Adrenal gland (tissue), 12 donors: ENCODE results near the gene THSD4. TPM values are rescaled to one million over a fixed set of nuclear protein-coding genes. Genes with fewer than 3 reads are reported as not detected.

Experiments used
- DNase-seq, 7 donors: peaks; one replicate each; pipeline ENCODE4 v3.0.0-alpha.2; 2019 to 2020
- H3K27ac ChIP-seq, 5 donors: fragments of 200-600 bp; sonication (generic) in 4 of 5; 1 replicate in 3 of 5; 2 replicates in 2 of 5; pipeline versions ENCODE4 v1.5.1 to v1.8.0; 2016 to 2020; ENCODE audit warnings: mild to moderate bottlenecking in 1 of 5
- H3K27me3 ChIP-seq: fragments of 200-600 bp; 2 replicates; pipeline ENCODE4 v1.8.0; 2021
- H3K36me3 ChIP-seq, 2 donors: fragments of 200-600 bp; replicated peaks in 1 of 2; 1 replicate in 1 of 2; 2 replicates in 1 of 2; pipeline versions ENCODE4 v1.5.1 to v1.8.0; 2018 to 2022
- H3K4me1 ChIP-seq, 2 donors: fragments of 200-600 bp; replicated peaks in 1 of 2; 1 replicate in 1 of 2; 2 replicates in 1 of 2; pipeline versions ENCODE4 v1.5.1 to v1.8.0; 2018 to 2021
- H3K4me3 ChIP-seq, 4 donors: fragments of 200-600 bp; sonication (generic) in 3 of 4; one replicate each; pipeline ENCODE4 v1.5.1; 2016 to 2018
- H3K9me3 ChIP-seq, 3 donors: fragments of 200-600 bp; sonication (generic) in 1 of 3; replicated peaks in 1 of 3; 1 replicate in 2 of 3; 2 replicates in 1 of 3; pipeline versions ENCODE4 v1.5.1 to v1.8.0; 2016 to 2021
- POLR2A ChIP-seq, 2 donors: fragments of 450-650 bp; IDR thresholded peaks; one replicate each; pipeline ENCODE4 v1.6.1; 2017; ENCODE audit warnings: antibody characterized with exemption in 2 of 2, mild to moderate bottlenecking in 2 of 2, moderate library complexity in 1 of 2
- WGBS, 4 donors: extraction: QIAGEN DNeasy Blood & Tissue Kit in 2 of 4; methylation state at CpG; one replicate each; pipeline versions ENCODE4 v1.1.5 to v1.1.7; 2013 to 2017; 5-methylcytosine and 5-hydroxymethylcytosine counted together
- intact Hi-C, 2 donors: fragments of 100-400 bp; cut with DNase I; formaldehyde crosslinking; loops; one replicate each; pipeline versions ENCODE4 v1.14.1 to v1.15.0; 2022 to 2023
- polyA plus RNA-seq, 3 donors: library from polyadenylated mRNA; stranded (reverse); fragments of 200-250 nt in 2 of 3; fragments of 350-450 nt in 1 of 3; fragmentation: Illumina TruSeq in 1 of 3; extraction: RNeasy Lipid Tissue Mini Kit (QIAGEN cat#74804) in 1 of 3; gene quantifications; one replicate each; pipeline ENCODE4 v1.2.3, GENCODE V29; 2013 to 2014
- total RNA-seq, 9 donors: library from RNA; depleted of rRNA in 4 of 9; stranded (reverse); fragments of >200 nt in 4 of 9; fragments of 120-200 nt in 1 of 9; fragmentation: NEBNext Ultra II Directional in 1 of 9; extraction: Animal tissue kit (Norgen Biotek cat#: 25700) in 1 of 9; gene quantifications; one replicate each; pipeline versions ENCODE4 v1.1.0 to v1.2.4, GENCODE V29; 2013 to 2023
- TF ChIP-seq, protein P1 (sequence below), 6 experiments: fragments of 450-650 bp in 4 of 6; fragments of 200-600 bp in 2 of 6; sonication (generic) in 1 of 6; IDR thresholded peaks; 1 replicate in 5 of 6; 2 replicates in 1 of 6; pipeline versions ENCODE4 v1.5.1 to v1.8.0; 2016 to 2021; ENCODE audit warnings: antibody characterized with exemption in 6 of 6, mild to moderate bottlenecking in 2 of 6, moderate library complexity in 1 of 6
- donor health status: healthy with polysubstance abuse.
- donor health status: Bipolar disorder and iron deficiency.
- donor health status: DM: yes; HTN: yes; CAD: no.
- donor health status: DM: no; HTN: no; CAD: no.
- donor health status: DM: no; HTN: no; CAD: no.
- donor health status: DM: yes; HTN: yes; CAD: no.

THSD4 gene
- total and polyA plus RNA-seq, 12 donors, result 5.3 to 53.2 (median 23.2) TPM

DNA sequence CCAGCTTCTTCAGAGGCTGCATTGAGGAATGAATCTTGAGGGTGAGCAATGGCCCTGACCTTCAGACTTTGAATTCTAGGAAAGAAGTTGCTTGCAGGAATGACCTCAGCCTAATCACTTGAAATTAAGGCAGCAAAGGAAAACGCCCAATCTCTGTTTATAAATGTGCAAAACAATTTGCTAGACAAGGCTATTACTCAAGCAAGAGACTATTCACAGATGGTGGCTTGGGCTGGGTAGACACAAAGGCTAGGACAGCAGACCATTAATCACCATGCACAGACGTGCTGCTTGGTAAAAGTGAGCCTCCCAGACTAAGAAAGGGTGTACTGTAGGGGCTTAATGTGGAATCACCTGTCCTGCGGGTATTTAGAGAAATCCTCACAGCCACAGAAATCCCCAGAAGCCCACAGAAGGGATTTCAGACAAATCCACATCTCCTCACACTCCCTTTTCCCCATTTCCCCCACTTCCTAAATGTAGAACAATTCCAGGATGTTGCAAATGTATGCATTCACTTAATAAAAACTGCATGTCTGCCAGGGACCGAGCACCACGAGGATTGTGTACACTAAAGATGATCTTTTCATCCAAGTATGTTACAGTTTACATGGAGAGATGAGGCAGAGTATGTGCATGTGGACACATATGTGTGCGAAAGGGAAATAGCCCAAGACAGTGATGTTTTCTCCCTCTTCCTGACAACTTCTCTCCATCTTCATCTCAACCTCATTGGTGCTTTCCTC lies 259.5 kb downstream of the THSD4 start:
- intact Hi-C loops, result no loop called here
- no peaks in the 10 kb centered on the region for H3K27me3 ChIP-seq
- TF ChIP-seq, protein P1, sequence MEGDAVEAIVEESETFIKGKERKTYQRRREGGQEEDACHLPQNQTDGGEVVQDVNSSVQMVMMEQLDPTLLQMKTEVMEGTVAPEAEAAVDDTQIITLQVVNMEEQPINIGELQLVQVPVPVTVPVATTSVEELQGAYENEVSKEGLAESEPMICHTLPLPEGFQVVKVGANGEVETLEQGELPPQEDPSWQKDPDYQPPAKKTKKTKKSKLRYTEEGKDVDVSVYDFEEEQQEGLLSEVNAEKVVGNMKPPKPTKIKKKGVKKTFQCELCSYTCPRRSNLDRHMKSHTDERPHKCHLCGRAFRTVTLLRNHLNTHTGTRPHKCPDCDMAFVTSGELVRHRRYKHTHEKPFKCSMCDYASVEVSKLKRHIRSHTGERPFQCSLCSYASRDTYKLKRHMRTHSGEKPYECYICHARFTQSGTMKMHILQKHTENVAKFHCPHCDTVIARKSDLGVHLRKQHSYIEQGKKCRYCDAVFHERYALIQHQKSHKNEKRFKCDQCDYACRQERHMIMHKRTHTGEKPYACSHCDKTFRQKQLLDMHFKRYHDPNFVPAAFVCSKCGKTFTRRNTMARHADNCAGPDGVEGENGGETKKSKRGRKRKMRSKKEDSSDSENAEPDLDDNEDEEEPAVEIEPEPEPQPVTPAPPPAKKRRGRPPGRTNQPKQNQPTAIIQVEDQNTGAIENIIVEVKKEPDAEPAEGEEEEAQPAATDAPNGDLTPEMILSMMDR (IDR thresholded peaks at IDR 0.05), result no peak
- no peak overlapping the region for H3K27ac ChIP-seq
- no peak overlapping the region for H3K4me3 ChIP-seq
- no peaks in the 10 kb centered on the region for H3K36me3 ChIP-seq
- 59 to 66% (median 62%) methylated on average over 6 of the region's 6 CpGs for WGBS, 4 donors
- DNase-seq, result peak in 1 of 7 donors; percentile 16
- H3K4me1 ChIP-seq, result peaks cover 2 to 10% of the 10 kb centered on the region in 2 donors
- no peaks in the 10 kb centered on the region for H3K9me3 ChIP-seq

DNA sequence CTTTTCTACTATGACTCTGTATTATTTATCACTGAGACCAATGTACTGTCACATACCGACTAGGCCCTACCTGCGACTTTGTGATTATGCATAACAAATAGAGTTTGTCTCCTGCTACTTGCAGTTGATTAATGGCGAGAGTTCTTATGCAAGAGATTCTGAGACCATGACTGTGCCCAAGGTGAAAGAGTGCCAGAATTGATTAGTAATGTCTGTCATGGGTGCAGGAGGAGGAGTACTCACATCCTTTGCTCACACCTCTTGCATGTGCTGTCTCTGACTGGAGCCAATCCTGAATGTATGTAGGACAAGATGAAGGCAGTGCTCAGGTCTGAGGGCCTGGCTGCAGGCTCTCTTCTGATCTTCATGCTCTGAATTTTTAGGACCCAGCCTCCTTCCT lies 260.7 kb downstream of the THSD4 start:
- H3K4me1 ChIP-seq, result peaks cover 2 to 10% of the 10 kb centered on the region in 2 donors
- intact Hi-C loops, result no loop called here
- no peak for DNase-seq
- no peak overlapping the region for H3K4me3 ChIP-seq
- WGBS, 4 donors, result 93 to 96% (median 95%) methylated on average over 3 of the region's 3 CpGs
- H3K27ac ChIP-seq, result no peak overlapping the region
- no peaks in the 10 kb centered on the region for H3K27me3 ChIP-seq
- H3K9me3 ChIP-seq, result no peaks in the 10 kb centered on the region
- no peak for TF ChIP-seq POLR2A (IDR thresholded peaks at IDR 0.05)
- TF ChIP-seq, protein P1 (IDR thresholded peaks at IDR 0.05), result no peak
- H3K36me3 ChIP-seq, result no peaks in the 10 kb centered on the region

DNA sequence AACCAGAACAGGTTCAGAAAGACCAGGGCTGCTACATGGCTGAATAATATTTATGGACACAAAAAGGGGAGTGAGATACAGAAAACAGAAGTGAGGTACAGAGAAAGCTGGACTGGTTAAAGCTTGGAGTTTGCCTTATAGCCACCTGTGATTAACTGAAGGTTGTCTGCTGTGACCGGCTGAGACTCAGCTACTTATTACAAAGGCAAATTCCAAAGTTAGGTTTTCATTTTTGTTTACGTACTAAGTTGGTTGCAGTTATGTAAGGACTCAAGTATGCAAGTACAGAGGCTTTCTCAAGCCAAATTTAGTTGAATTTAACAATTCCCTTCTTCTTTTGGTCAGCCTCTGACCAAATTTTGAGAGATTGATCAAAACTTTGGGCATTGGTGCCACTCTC lies 264.6 kb downstream of the THSD4 start:
- TF ChIP-seq POLR2A (IDR thresholded peaks at IDR 0.05), result no peak
- TF ChIP-seq, protein P1 (IDR thresholded peaks at IDR 0.05), result no peak
- no peak for DNase-seq
- 82 to 100% (median 96%) methylated on average over 2 of the region's 2 CpGs for WGBS, 4 donors
- Histone ChIP-seq H3K9me3 (no peaks in the 10 kb centered on the region), H3K27ac (no peak overlapping the region), H3K4me1 (peaks cover 0 to 1% of the 10 kb centered on the region in 2 donors), H3K4me3 (no peak overlapping the region), H3K27me3 (no peaks in the 10 kb centered on the region), H3K36me3 (no peaks in the 10 kb centered on the region)
- intact Hi-C loops, result loop anchor here in 1 of 2 donors (10.0 kb wide), 1 partner anchor 55 kb away; no protein-coding TSS in a partner anchor

DNA sequence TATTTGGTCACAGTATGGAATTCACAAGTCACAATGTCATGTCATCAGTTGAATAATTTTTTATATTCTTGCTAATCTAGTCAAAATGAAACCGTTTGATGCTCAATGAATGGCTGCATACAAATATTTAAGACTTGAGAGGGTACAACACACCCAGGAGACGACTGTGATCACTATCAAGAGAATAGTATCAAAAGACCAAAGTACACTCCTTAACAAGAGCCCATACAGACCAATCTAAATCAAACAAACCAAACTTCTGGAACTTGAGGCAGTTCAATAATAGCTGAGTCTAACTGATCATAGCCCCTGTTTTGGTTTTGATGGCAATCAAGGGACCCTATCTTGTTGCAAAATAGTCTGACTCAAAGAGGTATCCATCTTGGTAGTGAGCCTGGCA lies 265.1 kb downstream of the THSD4 start:
- H3K4me3 ChIP-seq, result no peak overlapping the region
- H3K36me3 ChIP-seq, result no peaks in the 10 kb centered on the region
- H3K4me1 ChIP-seq, result peaks cover 0 to 6% of the 10 kb centered on the region in 2 donors
- H3K27me3 ChIP-seq, result no peaks in the 10 kb centered on the region
- TF ChIP-seq POLR2A (IDR thresholded peaks at IDR 0.05), result no peak
- TF ChIP-seq, protein P1 (IDR thresholded peaks at IDR 0.05), result no peak
- intact Hi-C loops, result loop anchor here in 1 of 2 donors (10.0 kb wide), 1 partner anchor 54 kb away; no protein-coding TSS in a partner anchor
- 40 to 78% (median 55%) methylated on average over 2 of the region's 2 CpGs for WGBS, 4 donors
- no peaks in the 10 kb centered on the region for H3K9me3 ChIP-seq
- H3K27ac ChIP-seq, result no peak overlapping the region
- no peak for DNase-seq
